ENCODE data around the gene CPA1.
"Not testable (repeated sequence)": the region's sequence is repeated elsewhere in the genome, so short reads cannot be mapped to it uniquely, and the experiment has no call there.

Gene CPA1

GRCh38 chr7:130372402-130373165, 7.7 kb upstream of the CPA1 start:
- H3K4me3 ChIP-seq (ENCODE audit: control insufficient read depth, low read depth, low read length), result no peak overlapping the region
- no peak for DNase-seq (ENCODE audit: low read depth)
- TF ChIP-seq CTCF (IDR thresholded peaks at IDR 0.05; ENCODE audit: control insufficient read depth, insufficient read depth, low read depth, low read length, missing control alignments), result no peak

- no peak for TF ChIP-seq CTCF (IDR thresholded peaks at IDR 0.05; ENCODE audit: control insufficient read depth, insufficient read depth, low read depth, low read length, missing control alignments)
- no peak for DNase-seq (ENCODE audit: low read depth)
- no peak overlapping the region for H3K4me3 ChIP-seq (ENCODE audit: control insufficient read depth, low read depth, low read length)
These were observed 5.8 kb upstream of the CPA1 start for GRCh38 chr7:130374507-130374906.

GRCh38 chr7:130376461-130376860, 3.8 kb upstream of the CPA1 start:
- not testable (repeated sequence) for DNase-seq (ENCODE audit: low read depth); H3K4me3 ChIP-seq (ENCODE audit: control insufficient read depth, low read depth, low read length)

GRCh38 chr7:130377178-130377577, 3.1 kb upstream of the CPA1 start:
- DNase-seq (ENCODE audit: low read depth), result no peak
- no peak for TF ChIP-seq CTCF (IDR thresholded peaks at IDR 0.05; ENCODE audit: control insufficient read depth, insufficient read depth, low read depth, low read length, missing control alignments)
- H3K4me3 ChIP-seq (ENCODE audit: control insufficient read depth, low read depth, low read length), result no peak overlapping the region

GRCh38 chr7:130379019-130379418, 1.3 kb upstream of the CPA1 start:
- TF ChIP-seq CTCF (IDR thresholded peaks at IDR 0.05; ENCODE audit: control insufficient read depth, insufficient read depth, low read depth, low read length, missing control alignments), result no peak
- no peak overlapping the region for H3K4me3 ChIP-seq (ENCODE audit: control insufficient read depth, low read depth, low read length)
- DNase-seq (ENCODE audit: low read depth), result no peak

GRCh38 chr7:130379532-130379920, 768 bp upstream of the CPA1 start:
- no peak for DNase-seq (ENCODE audit: low read depth)
- no peak for TF ChIP-seq CTCF (IDR thresholded peaks at IDR 0.05; ENCODE audit: control insufficient read depth, insufficient read depth, low read depth, low read length, missing control alignments)
- H3K4me3 ChIP-seq (ENCODE audit: control insufficient read depth, low read depth, low read length), result no peak overlapping the region

GRCh38 chr7:130380861-130381455, 664 bp downstream of the CPA1 start:
- H3K4me3 ChIP-seq (ENCODE audit: control insufficient read depth, low read depth, low read length), result no peak overlapping the region
- no peak for DNase-seq (ENCODE audit: low read depth)
- TF ChIP-seq CTCF (IDR thresholded peaks at IDR 0.05; ENCODE audit: control insufficient read depth, insufficient read depth, low read depth, low read length, missing control alignments), result no peak

All from AG09309 (cell line).